ENCODE data around the gene FOXN3.

Gene FOXN3

DNA sequence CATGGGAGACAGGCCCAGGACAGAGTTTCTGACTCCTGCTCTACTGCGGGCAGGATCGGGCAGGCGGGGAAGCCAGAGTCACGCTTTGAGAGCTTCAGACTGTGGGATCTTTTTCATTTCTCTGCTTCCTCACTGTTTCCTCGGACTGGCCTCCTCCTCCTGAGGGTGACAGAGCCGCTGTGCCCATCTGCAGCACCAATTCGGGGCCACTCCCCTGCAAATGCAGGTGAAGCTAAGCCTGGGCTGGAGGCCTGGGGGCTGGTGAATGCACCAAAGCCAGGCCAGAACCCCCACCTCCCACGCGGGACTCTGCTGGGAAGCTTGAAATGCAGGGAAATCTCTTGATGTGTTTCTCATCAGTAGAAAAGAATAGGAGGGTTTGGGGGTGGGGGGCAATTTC is 77.5 kb downstream of the FOXN3 start:
- in situ Hi-C loops (cut with MboI; ENCODE audit: low sequenced_read_pairs), result no loop called here

GRCh38 chr14:89339158-89339557 is 77.9 kb downstream of the FOXN3 start:
- in situ Hi-C loops (cut with MboI; ENCODE audit: low sequenced_read_pairs), result no loop called here

DNA sequence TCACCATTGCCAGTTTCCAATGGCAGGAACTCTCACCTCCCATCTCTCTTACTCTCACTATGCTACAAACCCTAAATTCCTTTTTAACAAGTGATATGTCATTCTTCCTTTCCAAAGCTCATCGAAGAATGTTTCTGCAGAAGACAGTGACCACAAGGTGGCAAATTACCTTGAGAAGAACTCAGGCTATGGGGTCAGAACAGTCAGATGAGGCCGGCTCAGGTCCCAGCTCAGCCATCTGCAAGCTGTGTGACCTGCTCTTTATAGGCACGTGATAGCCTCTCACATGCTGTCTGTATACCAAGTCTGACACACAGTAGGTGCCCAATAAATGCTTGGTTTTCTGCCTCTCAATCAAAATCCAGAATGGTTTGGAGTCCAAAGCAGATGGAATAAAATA is 80.7 kb downstream of the FOXN3 start:
- in situ Hi-C loops (cut with MboI; ENCODE audit: low sequenced_read_pairs), result no loop called here

GRCh38 chr14:89332031-89332430 is 85.0 kb downstream of the FOXN3 start:
- in situ Hi-C loops (cut with MboI; ENCODE audit: low sequenced_read_pairs), result no loop called here

DNA sequence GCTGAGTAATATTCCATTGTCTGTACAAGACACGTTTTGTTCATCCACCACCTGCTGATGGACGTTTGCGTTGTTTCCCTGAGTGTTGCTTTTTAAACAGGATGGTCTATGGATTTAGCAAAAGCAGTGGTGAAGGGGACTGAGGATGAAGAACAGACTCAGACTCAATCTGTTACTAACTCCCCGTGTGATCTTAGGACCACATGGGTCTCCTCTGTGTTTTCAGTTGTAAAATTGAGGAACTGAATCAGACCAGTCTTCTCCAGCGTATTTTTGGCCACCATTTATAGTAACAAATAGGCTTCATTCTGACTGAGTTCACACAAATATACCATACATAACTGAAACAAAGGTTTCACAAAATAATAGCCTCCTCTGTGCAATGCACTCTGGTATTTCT is 85.6 kb downstream of the FOXN3 start:
- in situ Hi-C loops (cut with MboI; ENCODE audit: low sequenced_read_pairs), result no loop called here

GRCh38 chr14:89330236-89331002 is 86.6 kb downstream of the FOXN3 start:
- in situ Hi-C loops (cut with MboI; ENCODE audit: low sequenced_read_pairs), result no loop called here

GRCh38 chr14:89327771-89328212 is 89.2 kb downstream of the FOXN3 start:
- in situ Hi-C loops (cut with MboI; ENCODE audit: low sequenced_read_pairs), result no loop called here

DNA sequence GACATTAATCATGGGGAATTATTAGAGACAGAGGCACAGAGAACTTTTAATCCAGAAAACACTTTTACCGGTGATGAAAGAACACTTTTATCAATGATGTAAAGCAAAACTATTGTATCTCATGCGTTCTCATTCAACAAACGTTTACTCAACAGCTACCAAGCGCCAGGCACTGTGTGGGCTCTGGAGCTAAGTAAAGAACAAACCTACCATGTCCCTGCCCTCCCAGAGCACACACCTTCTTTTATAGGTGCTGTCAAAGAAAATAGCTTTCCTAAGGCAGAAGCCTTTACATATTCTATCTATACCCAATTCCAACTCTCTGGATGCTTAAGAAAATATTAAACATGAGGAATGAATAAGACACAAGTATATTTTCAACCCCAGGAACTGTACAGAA is 91.1 kb downstream of the FOXN3 start:
- in situ Hi-C loops (cut with MboI; ENCODE audit: low sequenced_read_pairs), result no loop called here

- in situ Hi-C loops (cut with MboI; ENCODE audit: low sequenced_read_pairs), result no loop called here
These were observed 91.6 kb downstream of the FOXN3 start for GRCh38 chr14:89325299-89325883.

GRCh38 chr14:89324501-89325298 is 92.3 kb downstream of the FOXN3 start:
- in situ Hi-C loops (cut with MboI; ENCODE audit: low sequenced_read_pairs), result no loop called here

GRCh38 chr14:89320381-89321000 is 96.5 kb downstream of the FOXN3 start:
- in situ Hi-C loops (cut with MboI; ENCODE audit: low sequenced_read_pairs), result no loop called here

DNA sequence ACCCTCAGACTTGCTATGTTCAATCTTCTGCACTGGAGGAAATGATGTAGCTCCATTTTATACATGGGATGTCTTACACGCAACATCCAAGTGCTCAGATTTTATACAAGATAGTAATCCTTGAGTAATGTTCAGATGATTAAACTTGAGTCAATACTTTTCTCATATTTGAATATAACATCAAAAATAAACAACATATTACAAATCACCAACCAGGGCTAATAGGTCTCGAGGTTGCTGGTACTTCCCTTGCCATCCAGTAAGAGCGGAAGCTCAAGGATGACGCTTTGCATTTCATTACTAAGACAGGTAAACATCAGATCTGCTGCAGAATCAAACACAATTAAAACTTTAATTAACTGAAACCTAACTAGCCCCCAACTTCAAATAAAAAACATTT is 97.3 kb downstream of the FOXN3 start:
- in situ Hi-C loops (cut with MboI; ENCODE audit: low sequenced_read_pairs), result no loop called here

DNA sequence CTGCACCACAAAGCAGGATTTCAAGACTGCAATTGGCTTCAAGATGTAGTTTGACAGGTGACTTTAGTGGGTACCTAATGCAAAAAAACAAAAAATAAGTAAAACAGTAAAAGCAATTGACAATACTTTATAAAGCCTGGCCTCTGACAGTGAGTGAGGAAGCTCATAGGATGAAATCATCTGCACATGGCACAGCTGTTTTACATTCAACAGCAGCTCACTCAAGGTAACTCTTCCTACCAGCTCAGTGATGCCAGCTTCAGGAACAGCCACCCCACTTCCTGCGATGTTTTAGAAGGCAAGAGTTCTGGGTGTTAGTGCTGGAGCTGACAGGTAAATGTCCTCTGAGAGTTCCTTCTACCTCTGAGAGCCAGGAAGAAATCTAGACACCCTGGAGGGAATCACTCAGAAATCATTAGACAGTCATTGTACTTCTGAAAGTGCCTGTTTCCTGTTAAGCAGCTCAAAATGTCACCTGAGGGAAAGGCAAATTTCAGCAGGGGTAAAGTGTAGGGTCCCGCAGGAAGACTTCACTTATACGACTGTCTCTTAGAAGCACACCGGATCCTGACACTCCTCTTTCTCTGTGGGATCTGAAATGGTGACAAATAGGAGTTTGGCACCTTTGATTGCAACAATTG is 99.9 kb downstream of the FOXN3 start:
- in situ Hi-C loops (cut with MboI; ENCODE audit: low sequenced_read_pairs), result no loop called here

DNA sequence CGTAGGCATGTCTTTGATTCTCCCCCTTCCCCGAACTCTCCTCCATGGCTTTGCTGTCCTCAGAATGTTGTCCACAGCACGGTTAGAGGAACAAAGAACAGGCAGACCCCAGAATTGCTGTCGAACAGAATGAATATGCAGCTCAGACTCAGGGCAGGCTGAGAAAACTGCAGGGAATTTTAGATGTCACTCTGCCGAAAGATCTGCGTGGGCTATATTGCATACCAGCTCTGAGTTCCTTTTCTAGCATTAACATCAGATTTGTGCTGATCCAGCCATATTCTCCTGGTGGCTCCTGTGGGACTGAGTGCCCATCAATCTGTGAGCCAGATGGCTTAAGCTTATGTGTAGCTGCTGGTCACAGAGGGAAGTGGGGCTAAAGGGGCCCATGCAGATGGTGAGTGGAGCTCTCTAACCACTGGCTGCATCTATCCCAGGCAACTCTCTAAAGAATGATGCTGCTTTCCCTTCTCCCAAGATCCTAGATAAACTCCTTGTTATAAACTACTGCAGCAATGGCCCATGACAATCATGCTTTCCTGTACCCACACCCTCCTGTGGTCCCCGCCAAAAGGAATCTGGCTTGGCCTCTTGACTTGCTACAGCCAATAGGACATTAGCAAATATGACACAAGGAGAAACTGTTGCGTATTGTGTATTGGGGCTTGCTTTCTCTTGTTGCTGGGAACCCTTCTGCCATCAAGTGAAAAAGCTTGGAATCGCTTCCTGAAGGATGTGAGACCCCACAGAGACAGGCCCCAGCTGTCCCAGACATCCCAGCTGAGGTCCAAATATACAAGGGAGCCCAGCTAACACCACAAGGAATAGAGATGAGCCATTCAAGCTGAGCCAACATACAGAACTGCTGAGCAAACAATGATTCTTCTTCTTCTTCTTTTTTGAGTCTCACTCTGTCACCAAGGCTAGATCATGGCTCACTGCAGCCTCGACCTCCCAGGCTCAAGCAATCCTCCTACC is 101.3 kb downstream of the FOXN3 start:
- in situ Hi-C loops (cut with MboI; ENCODE audit: low sequenced_read_pairs), result no loop called here

DNA sequence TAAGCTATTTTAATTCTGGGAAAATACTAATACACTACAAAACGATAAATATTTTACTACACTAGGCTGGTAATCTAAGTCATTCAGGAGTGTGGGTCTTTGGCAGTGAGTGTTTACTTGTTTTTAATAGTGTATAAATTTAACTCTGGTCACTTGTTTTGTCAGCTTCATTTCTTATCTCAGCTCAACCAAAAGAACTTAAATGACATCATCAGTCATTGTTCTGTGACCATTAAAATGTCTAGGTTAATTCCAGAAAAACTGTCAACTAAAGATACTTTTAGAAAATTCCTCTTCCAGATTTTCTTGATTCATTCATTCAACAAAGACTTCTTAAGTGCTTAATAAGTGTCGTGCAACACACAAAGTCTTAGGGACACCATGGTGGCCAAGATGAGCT is 102.8 kb downstream of the FOXN3 start:
- in situ Hi-C loops (cut with MboI; ENCODE audit: low sequenced_read_pairs), result no loop called here

DNA sequence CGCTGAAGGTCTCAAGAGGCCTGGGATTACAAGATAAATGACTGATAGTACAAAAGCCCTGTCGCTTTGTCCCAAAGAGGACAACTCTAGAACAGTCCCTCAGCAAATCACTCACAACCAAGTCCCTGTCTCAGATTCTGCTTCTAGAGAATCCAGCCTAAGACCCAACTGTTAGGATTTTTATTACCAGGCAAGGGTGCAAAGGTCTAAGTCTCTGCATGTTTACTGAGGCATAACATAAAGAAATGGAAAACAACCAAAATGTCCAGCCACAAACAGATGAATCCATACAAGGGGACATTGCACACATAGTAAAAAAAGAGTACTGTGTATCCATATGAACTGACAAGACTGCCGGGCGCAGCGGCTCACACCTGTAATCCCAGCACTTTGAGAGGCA is 104.1 kb downstream of the FOXN3 start:
- in situ Hi-C loops (cut with MboI; ENCODE audit: low sequenced_read_pairs), result no loop called here

- in situ Hi-C loops (cut with MboI; ENCODE audit: low sequenced_read_pairs), result no loop called here
These were observed 106.8 kb downstream of the FOXN3 start for GRCh38 chr14:89310211-89310610.

GRCh38 chr14:89309670-89310177 is 107.3 kb downstream of the FOXN3 start:
- in situ Hi-C loops (cut with MboI; ENCODE audit: low sequenced_read_pairs), result no loop called here

GRCh38 chr14:89308232-89308959 is 108.6 kb downstream of the FOXN3 start:
- in situ Hi-C loops (cut with MboI; ENCODE audit: low sequenced_read_pairs), result no loop called here

Data from hTERT RPE-1 (cell line).